ENCODE data around the gene TPPP.

- TF ChIP-seq GATA2 (IDR thresholded peaks at IDR 0.05; ENCODE audit: low read depth, low read length) = no peak
- TF ChIP-seq GATA3 (IDR thresholded peaks at IDR 0.05; ENCODE audit: low read depth, low read length) = no peak
These were observed 72.5 kb downstream of the TPPP start for GRCh38 chr5:620586-621180.
